Progenitor cell of endocrine pancreas (in vitro differentiated cells): Measurements from ENCODE around the gene XYLB. TPM values are rescaled to one million over a fixed set of nuclear protein-coding genes. Genes with fewer than 3 reads are reported as not detected.
"Not testable (repeated sequence)": the region's sequence is repeated elsewhere in the genome, so short reads cannot be mapped to it uniquely, and the experiment has no call there.

Source experiments
- DNase-seq: peaks from one replicate; pipeline ENCODE4 v3.0.0; 2021; ENCODE audit warnings: low spot score; ENCODE audit not compliant: unreplicated experiment
- H3K27ac Mint-ChIP-seq: 2 replicates; pipeline ENCODE4 v1.8.0; 2021; ENCODE audit warnings: mild to moderate bottlenecking, moderate library complexity, mixed read lengths
- H3K27me3 Mint-ChIP-seq: 2 replicates; pipeline ENCODE4 v1.8.0; 2021; ENCODE audit warnings: mixed read lengths
- H3K36me3 Mint-ChIP-seq: 2 replicates; pipeline ENCODE4 v1.8.0; 2022; ENCODE audit warnings: mixed read lengths; ENCODE audit not compliant: insufficient read depth
- H3K4me1 Mint-ChIP-seq: 2 replicates; pipeline ENCODE4 v1.8.0; 2021; ENCODE audit warnings: low read depth, mixed read lengths
- H3K4me3 Mint-ChIP-seq: 2 replicates; pipeline ENCODE4 v1.8.0; 2021; ENCODE audit warnings: low read depth, mild to moderate bottlenecking, moderate library complexity, mixed read lengths
- H3K9me3 Mint-ChIP-seq: 2 replicates; pipeline ENCODE4 v1.8.0; 2021; ENCODE audit warnings: low read depth, mixed read lengths
- total RNA-seq: library from RNA; stranded (reverse); gene quantifications from 2 replicates; pipeline ENCODE4 v1.2.1, GENCODE V29; 2021
- TF ChIP-seq, protein P1 (sequence below): fragments of 200-600 bp; sonication (generic); IDR thresholded peaks from one replicate; pipeline ENCODE4 v1.5.0; 2021; ENCODE audit warnings: antibody characterized with exemption, mild to moderate bottlenecking; ENCODE audit not compliant: unreplicated experiment

The XYLB gene
- total RNA-seq, 1 donor from 2014 or later, result 4.0 TPM

DNA sequence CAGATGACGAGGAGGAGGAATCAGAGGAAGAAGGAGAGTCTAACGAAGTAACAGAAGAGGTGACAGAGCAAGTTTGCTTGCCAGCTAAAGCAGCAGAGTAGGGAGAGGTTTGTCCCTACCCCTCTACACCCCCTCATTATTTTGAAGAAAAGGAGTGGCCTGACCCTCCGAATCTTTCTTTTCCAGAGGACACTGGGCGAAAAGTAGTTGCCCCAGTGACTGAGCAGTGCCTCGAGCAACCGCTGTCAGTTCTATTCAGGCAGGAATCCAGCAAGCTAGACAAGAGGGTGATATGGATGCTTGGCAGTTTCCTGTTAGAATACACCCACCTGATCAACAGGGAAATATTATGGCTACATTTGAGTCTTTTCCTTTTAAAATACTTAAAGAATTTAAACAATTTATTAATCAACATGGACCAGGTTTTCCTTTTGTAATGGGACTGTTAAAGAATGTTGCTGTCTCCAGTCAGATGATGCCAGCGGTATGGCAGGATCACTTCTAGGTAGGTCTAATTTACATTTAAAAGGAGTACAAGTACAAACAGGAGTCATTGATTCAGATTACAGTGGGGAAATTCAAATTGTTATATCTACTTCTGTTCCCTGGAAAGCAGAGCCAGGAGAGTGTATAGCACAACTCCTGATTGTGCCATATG is 75.2 kb downstream of the XYLB start:
- Mint-ChIP-seq H3K9me3 (no peaks in the 10 kb centered on the region), H3K4me3 (no peak overlapping the region), H3K27me3 (no peaks in the 10 kb centered on the region), H3K27ac (no peak overlapping the region), H3K36me3 (no peaks in the 10 kb centered on the region), H3K4me1 (peaks cover 34% of the 10 kb centered on the region)
- TF ChIP-seq, protein P1, sequence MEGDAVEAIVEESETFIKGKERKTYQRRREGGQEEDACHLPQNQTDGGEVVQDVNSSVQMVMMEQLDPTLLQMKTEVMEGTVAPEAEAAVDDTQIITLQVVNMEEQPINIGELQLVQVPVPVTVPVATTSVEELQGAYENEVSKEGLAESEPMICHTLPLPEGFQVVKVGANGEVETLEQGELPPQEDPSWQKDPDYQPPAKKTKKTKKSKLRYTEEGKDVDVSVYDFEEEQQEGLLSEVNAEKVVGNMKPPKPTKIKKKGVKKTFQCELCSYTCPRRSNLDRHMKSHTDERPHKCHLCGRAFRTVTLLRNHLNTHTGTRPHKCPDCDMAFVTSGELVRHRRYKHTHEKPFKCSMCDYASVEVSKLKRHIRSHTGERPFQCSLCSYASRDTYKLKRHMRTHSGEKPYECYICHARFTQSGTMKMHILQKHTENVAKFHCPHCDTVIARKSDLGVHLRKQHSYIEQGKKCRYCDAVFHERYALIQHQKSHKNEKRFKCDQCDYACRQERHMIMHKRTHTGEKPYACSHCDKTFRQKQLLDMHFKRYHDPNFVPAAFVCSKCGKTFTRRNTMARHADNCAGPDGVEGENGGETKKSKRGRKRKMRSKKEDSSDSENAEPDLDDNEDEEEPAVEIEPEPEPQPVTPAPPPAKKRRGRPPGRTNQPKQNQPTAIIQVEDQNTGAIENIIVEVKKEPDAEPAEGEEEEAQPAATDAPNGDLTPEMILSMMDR, result no peak
- no peak for DNase-seq

DNA sequence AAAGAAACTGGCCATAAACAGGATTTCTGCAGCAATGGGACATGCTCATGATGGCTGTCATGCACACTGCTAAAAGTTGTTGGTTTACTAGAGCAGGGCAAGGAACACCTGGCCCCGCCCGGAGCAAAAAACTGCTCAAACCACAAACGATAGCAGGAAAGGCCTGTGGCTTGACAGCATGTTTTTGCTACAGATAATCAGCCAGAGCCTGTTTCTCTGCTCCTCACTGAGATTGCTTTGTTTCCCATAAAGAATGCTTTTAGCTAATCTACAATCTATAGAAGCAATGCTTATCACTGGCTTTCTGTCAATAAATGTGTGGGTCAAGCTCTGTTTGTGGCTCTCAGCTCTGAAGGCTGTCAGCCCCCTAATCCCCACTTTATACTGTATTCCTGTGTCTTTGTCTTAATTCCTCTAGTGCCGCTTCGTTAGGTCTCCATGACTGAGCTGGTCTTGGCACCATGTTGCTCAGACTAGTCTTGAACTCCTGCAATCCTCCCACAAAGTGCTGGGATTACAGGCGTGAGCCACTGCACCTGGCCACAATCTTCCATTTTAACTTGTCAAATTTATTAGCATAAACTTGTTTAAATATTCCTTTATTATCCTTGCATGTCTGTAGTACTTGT is 80.3 kb downstream of the XYLB start:
- peaks cover 25% of the 10 kb centered on the region for H3K4me1 Mint-ChIP-seq
- H3K9me3 Mint-ChIP-seq, result peaks cover 15% of the 10 kb centered on the region
- H3K4me3 Mint-ChIP-seq, DNase-seq, H3K36me3 Mint-ChIP-seq, H3K27me3 Mint-ChIP-seq: not testable (repeated sequence)
- peak overlapping the region; percentile 91 for H3K27ac Mint-ChIP-seq

DNA sequence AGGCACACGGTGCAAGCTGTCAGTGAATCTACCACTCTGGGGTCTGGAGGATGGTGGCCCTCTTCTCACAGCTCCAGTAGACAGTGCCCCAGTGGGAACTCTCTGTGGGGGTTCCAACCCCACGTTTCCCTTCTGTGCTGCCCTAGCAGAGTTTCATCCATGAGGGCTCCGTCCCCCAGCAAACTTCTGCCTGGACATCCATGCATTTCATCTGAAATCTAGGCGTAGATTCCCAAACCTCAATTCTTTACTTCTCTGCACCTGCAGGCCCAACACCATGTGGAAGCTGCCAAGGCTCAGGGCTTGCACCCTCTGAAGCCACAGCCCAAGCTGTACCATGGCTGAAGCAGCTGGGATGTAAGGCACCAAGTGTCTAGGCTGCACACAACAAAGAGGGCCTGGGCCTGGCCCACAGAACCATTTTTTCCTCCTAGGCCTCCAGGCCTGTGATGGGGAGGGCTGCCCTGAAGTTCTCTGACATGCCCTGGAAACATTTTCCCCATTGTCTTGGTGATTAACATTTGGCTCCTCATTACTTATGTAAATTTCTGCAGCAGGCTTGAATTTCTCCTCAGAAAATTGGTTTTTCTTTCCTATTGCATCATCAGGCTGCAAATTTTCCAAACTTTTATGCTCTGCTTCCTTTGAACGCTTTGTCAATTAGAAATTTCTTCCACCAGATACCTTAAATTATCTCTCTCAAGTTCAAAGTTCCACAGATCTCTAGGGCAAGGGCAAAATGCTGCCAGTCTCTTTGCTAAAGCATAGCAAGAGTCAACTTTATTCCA is 86.5 kb downstream of the XYLB start:
- not testable (repeated sequence) for H3K4me1 Mint-ChIP-seq, DNase-seq, H3K4me3 Mint-ChIP-seq, H3K27ac Mint-ChIP-seq, H3K27me3 Mint-ChIP-seq
- Mint-ChIP-seq H3K36me3 (peaks cover 23% of the 10 kb centered on the region), H3K9me3 (peaks cover 57% of the 10 kb centered on the region)

DNA sequence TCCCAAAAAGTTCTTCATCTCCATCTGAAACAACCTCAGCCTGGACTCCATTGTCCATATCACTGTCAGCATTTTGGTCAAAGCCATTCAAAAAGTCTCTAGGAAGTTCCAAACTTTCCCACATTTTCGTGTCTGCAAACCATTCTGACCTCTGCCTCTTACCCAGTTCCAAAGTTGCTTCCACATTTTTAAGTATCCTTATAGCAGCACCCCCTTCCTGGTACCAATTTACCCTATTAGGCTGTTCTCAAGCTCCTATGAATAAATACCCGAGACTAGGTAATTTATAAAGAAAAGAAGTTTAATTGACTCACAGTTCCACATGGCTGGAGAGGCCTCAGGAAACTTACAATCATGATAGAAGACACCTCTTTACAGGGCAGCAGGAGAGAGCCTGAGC is 87.1 kb downstream of the XYLB start:
- Mint-ChIP-seq H3K36me3 (peaks cover 23% of the 10 kb centered on the region), H3K9me3 (peaks cover 57% of the 10 kb centered on the region)
- not testable (repeated sequence) for H3K27ac Mint-ChIP-seq, H3K4me1 Mint-ChIP-seq, H3K4me3 Mint-ChIP-seq, H3K27me3 Mint-ChIP-seq, DNase-seq

DNA sequence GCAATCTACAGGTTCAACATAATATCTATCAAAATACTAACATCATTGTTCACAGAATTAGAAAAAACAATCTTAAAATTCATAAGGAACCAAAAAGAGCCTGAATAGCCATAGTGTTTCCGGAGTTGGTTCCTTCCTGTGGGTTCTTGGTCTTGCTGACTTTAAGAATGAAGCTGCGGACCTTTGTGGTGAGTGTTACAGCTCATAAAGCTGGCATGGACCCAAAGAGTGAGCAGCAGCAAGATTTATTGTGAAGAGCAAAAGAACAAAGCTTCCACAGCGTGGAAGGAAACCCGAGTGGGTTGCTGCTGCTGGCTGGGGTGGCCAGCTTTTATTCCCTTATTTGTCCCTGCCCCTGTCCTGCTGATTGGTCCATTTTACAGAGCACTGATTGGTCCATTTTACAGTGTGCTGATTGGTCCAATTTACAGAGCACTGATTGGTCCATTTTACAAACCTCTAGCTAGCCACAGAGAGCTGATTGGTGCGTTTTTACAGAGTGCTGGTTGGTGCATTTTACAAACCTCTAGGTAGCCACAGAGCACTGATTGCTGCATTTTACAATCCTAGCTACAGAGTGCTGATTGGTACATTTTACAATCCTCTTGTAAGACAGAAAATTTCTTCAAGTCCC is 92.0 kb downstream of the XYLB start:
- H3K4me3 Mint-ChIP-seq, H3K27ac Mint-ChIP-seq, DNase-seq, H3K27me3 Mint-ChIP-seq: not testable (repeated sequence)
- H3K9me3 Mint-ChIP-seq, result peaks cover 32% of the 10 kb centered on the region
- peaks cover 19% of the 10 kb centered on the region for H3K4me1 Mint-ChIP-seq
- peaks cover 15% of the 10 kb centered on the region for H3K36me3 Mint-ChIP-seq

DNA sequence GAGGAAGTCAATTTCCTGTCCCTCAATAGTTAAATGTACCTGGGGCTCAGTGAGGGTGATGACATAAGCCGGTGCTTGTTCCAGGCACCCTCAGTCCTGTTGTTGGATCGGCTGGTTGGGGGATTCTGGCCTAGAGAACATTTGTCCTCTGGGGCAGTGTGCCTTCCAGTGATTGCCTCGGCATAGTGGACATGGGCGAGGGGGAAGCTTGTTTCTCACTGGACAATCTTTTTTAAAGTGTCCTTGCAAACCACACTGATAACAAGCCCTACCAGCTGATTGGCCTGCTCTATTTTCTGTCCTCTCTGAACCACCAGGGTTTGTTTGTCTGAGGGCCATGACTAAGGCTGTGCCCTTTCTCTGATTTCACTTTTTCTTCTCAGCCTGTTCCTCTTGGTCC is 96.6 kb downstream of the XYLB start:
- H3K36me3 Mint-ChIP-seq, DNase-seq: not testable (repeated sequence)
- peaks cover 22% of the 10 kb centered on the region for H3K4me1 Mint-ChIP-seq

DNA sequence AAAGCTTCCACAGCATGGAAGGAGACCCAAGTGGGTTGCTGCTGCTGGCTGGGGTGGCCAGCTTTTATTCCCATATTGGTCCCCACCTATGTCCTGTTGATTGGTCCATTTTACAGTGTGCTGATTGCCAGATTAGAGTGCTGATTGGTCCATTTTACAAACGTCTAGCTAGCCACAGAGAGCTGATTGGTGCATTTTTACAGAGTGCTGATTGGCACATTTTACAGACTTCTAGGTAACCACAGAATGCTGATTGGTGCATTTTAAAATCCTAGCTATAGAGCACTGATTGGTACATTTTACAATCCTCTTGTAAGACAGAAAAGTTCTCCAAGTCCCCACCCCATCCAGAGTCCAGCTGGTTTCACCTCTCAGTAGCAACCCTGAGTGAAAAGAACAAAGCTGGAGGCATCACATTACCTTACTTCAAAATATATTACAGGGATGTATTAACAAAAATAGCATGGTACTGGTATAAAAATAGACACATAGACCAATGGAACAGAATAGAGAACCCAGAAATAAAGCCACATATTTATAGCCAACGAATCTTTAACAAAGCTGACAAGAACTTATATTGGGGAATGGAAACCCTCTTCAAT is 99.6 kb downstream of the XYLB start:
- DNase-seq, result no peak
- H3K4me1 Mint-ChIP-seq, result peaks cover 10% of the 10 kb centered on the region
- H3K9me3 Mint-ChIP-seq, result peaks cover 8% of the 10 kb centered on the region
- TF ChIP-seq, protein P1, result no peak
- H3K27me3 Mint-ChIP-seq, result no peaks in the 10 kb centered on the region
- H3K27ac Mint-ChIP-seq, result no peak overlapping the region
- H3K4me3 Mint-ChIP-seq, result no peak overlapping the region
- H3K36me3 Mint-ChIP-seq, result peaks cover 7% of the 10 kb centered on the region

More for the DNA sequence above, 96.6 kb downstream of the XYLB start:
- H3K27me3 Mint-ChIP-seq, H3K27ac Mint-ChIP-seq, H3K4me3 Mint-ChIP-seq, H3K9me3 Mint-ChIP-seq: not testable (repeated sequence)
